Measurements from ENCODE around the gene GDPGP1. TPM values are rescaled to one million over a fixed set of nuclear protein-coding genes. Genes with fewer than 3 reads are reported as not detected.
"Not testable (repeated sequence)": the region's sequence is repeated elsewhere in the genome, so short reads cannot be mapped to it uniquely, and the experiment has no call there.

GDPGP1 gene
- total RNA-seq, 1 experiment from 2014 or later = 4.3 TPM

- H3K4me1 ChIP-seq (replicated peaks) = no peaks in the 10 kb centered on the region
- no peak overlapping the region for H3K4me3 ChIP-seq
- H3K9me3 ChIP-seq (replicated peaks) = no peaks in the 10 kb centered on the region
- no peaks in the 10 kb centered on the region for H3K27me3 ChIP-seq (replicated peaks)
- DNase-seq (ENCODE audit: low read depth in 1 of 2, low spot score in 2 of 2) = no peak
- 0 out of 2 replicates have a peak, but pooled peaks cover 9% of the 10 kb centered on the region for H3K36me3 ChIP-seq
- H3K27ac ChIP-seq = no peak overlapping the region
These were observed 7.6 kb downstream of the GDPGP1 start for GRCh38 chr15:90241343-90242192.

- DNase-seq (ENCODE audit: low read depth in 1 of 2, low spot score in 2 of 2) = no peak
- no peak overlapping the region for H3K4me3 ChIP-seq
- 0 out of 2 replicates have a peak, but pooled peaks cover 5% of the 10 kb centered on the region for H3K36me3 ChIP-seq
- H3K9me3 ChIP-seq (replicated peaks) = no peaks in the 10 kb centered on the region
- H3K4me1 ChIP-seq (replicated peaks) = peaks cover 3% of the 10 kb centered on the region; the same call in 1 of the 2 replicates
- H3K27me3 ChIP-seq (replicated peaks) = no peaks in the 10 kb centered on the region
- H3K27ac ChIP-seq = no peak overlapping the region
These were observed 10.1 kb downstream of the GDPGP1 start for GRCh38 chr15:90243943-90244639.

- peaks cover 9% of the 10 kb centered on the region; the same call in 1 of the 2 replicates for H3K4me1 ChIP-seq (replicated peaks)
- no peaks in the 10 kb centered on the region for H3K27me3 ChIP-seq (replicated peaks)
These were observed 14.8 kb downstream of the GDPGP1 start for GRCh38 chr15:90248789-90249202.

GRCh38 chr15:90249203-90249863, 15.3 kb downstream of the GDPGP1 start, which contains the start of gene TTLL13:
TSS of gene TTLL13 (plus strand) at chr15:90249556. CDS start at chr15:90250631, 1,075 bp downstream.
- Histone ChIP-seq H3K9me3 (replicated peaks) (no peaks in the 10 kb centered on the region), H3K4me3 (peak within 1 kb of the TSS; percentile 45), H3K36me3 (no peaks in the 10 kb centered on the region), H3K4me1 (replicated peaks) (peaks cover 9% of the 10 kb centered on the region; the same call in 1 of the 2 replicates), H3K27me3 (replicated peaks) (no peaks in the 10 kb centered on the region), H3K27ac (peak within 1 kb of the TSS; percentile 44)
- peak; percentile 91 to 94 for DNase-seq (ENCODE audit: low read depth in 1 of 2, low spot score in 2 of 2)

More at GRCh38 chr15:90248789-90249202, 14.8 kb downstream of the GDPGP1 start:
- H3K9me3 ChIP-seq (replicated peaks) = no peaks in the 10 kb centered on the region
- DNase-seq (ENCODE audit: low read depth in 1 of 2, low spot score in 2 of 2) = no peak
- H3K36me3 ChIP-seq = no peaks in the 10 kb centered on the region
- H3K27ac ChIP-seq = no peak overlapping the region
- H3K4me3 ChIP-seq = no peak overlapping the region; the same call in 1 of the 2 replicates

GRCh38 chr15:90257776-90258175, 23.8 kb downstream of the GDPGP1 start:
- Histone ChIP-seq H3K9me3 (replicated peaks) (no peaks in the 10 kb centered on the region), H3K36me3 (no peaks in the 10 kb centered on the region), H3K4me1 (replicated peaks) (peaks cover 10% of the 10 kb centered on the region), H3K4me3 (no peak overlapping the region), H3K27ac (no peak overlapping the region), H3K27me3 (replicated peaks) (no peaks in the 10 kb centered on the region)
- no peak for DNase-seq (ENCODE audit: low read depth in 1 of 2, low spot score in 2 of 2)

- peaks cover 13% of the 10 kb centered on the region for H3K4me1 ChIP-seq (replicated peaks)
- H3K36me3 ChIP-seq = no peaks in the 10 kb centered on the region
- H3K4me3 ChIP-seq = no peak overlapping the region
- no peaks in the 10 kb centered on the region for H3K9me3 ChIP-seq (replicated peaks)
- DNase-seq (ENCODE audit: low read depth in 1 of 2, low spot score in 2 of 2) = peak in 1 of 2 experiments; percentile 43
- H3K27me3 ChIP-seq (replicated peaks) = no peaks in the 10 kb centered on the region
- no peak overlapping the region; the same call in 1 of the 2 replicates for H3K27ac ChIP-seq
These were observed 25.5 kb downstream of the GDPGP1 start for GRCh38 chr15:90259524-90259923.

- H3K36me3 ChIP-seq; H3K4me3 ChIP-seq; H3K27me3 ChIP-seq (replicated peaks); H3K27ac ChIP-seq; DNase-seq (ENCODE audit: low read depth in 1 of 2, low spot score in 2 of 2); H3K9me3 ChIP-seq (replicated peaks): not testable (repeated sequence)
- H3K4me1 ChIP-seq (replicated peaks) = peaks cover 22% of the 10 kb centered on the region
These were observed 26.7 kb downstream of the GDPGP1 start for GRCh38 chr15:90260731-90261130.

GRCh38 chr15:90261811-90262210, 27.8 kb downstream of the GDPGP1 start:
- H3K36me3 ChIP-seq = peaks cover 3% of the 10 kb centered on the region
- H3K9me3 ChIP-seq (replicated peaks) = no peaks in the 10 kb centered on the region
- peaks cover 24% of the 10 kb centered on the region for H3K4me1 ChIP-seq (replicated peaks)
- H3K27me3 ChIP-seq (replicated peaks) = no peaks in the 10 kb centered on the region
- H3K4me3 ChIP-seq = no peak overlapping the region
- DNase-seq (ENCODE audit: low read depth in 1 of 2, low spot score in 2 of 2) = no peak
- H3K27ac ChIP-seq = no peak overlapping the region

GRCh38 chr15:90262426-90262825, 28.4 kb downstream of the GDPGP1 start:
- no peak overlapping the region for H3K27ac ChIP-seq
- H3K4me1 ChIP-seq (replicated peaks) = peaks cover 30% of the 10 kb centered on the region
- DNase-seq (ENCODE audit: low read depth in 1 of 2, low spot score in 2 of 2) = no peak

GRCh38 chr15:90264671-90265070, 30.7 kb downstream of the GDPGP1 start:
- Histone ChIP-seq H3K4me1 (replicated peaks) (peaks cover 31% of the 10 kb centered on the region), H3K36me3 (peaks cover 21% of the 10 kb centered on the region), H3K27me3 (replicated peaks) (no peaks in the 10 kb centered on the region), H3K4me3 (peak overlapping the region; percentile 81), H3K27ac (peak overlapping the region; percentile 94; the same call in 1 of the 2 replicates), H3K9me3 (replicated peaks) (no peaks in the 10 kb centered on the region)
- no peak for DNase-seq (ENCODE audit: low read depth in 1 of 2, low spot score in 2 of 2)

More at GRCh38 chr15:90262426-90262825, 28.4 kb downstream of the GDPGP1 start:
- no peak overlapping the region for H3K4me3 ChIP-seq
- H3K36me3 ChIP-seq = peaks cover 9% of the 10 kb centered on the region
- no peaks in the 10 kb centered on the region for H3K9me3 ChIP-seq (replicated peaks)
- H3K27me3 ChIP-seq (replicated peaks) = no peaks in the 10 kb centered on the region

GRCh38 chr15:90265271-90266060, 31.5 kb downstream of the GDPGP1 start, which contains the start of gene NGRN:
TSS of gene NGRN (plus strand) at chr15:90265672. CDS start at chr15:90265713, 41 bp downstream.
- H3K27ac ChIP-seq = peak within 1 kb of the TSS; percentile 94
- peaks cover 27% of the 10 kb centered on the region for H3K4me1 ChIP-seq (replicated peaks)
- no peaks in the 10 kb centered on the region for H3K27me3 ChIP-seq (replicated peaks)
- peaks cover 29% of the 10 kb centered on the region for H3K36me3 ChIP-seq
- peak within 1 kb of the TSS; percentile 81 for H3K4me3 ChIP-seq
- H3K9me3 ChIP-seq (replicated peaks) = no peaks in the 10 kb centered on the region
- peak; percentile 91 to 96 for DNase-seq (ENCODE audit: low read depth in 1 of 2, low spot score in 2 of 2)

- Histone ChIP-seq H3K36me3 (peaks cover 34% of the 10 kb centered on the region), H3K4me3 (peak overlapping the region; percentile 81), H3K27ac (peak overlapping the region; percentile 94), H3K9me3 (replicated peaks) (no peaks in the 10 kb centered on the region), H3K4me1 (replicated peaks) (peaks cover 27% of the 10 kb centered on the region), H3K27me3 (replicated peaks) (no peaks in the 10 kb centered on the region)
- no peak for DNase-seq (ENCODE audit: low read depth in 1 of 2, low spot score in 2 of 2)
These were observed 32.0 kb downstream of the GDPGP1 start for GRCh38 chr15:90266061-90266431.

GRCh38 chr15:90266485-90266884, 32.5 kb downstream of the GDPGP1 start:
- peak overlapping the region; percentile 94 for H3K27ac ChIP-seq
- H3K9me3 ChIP-seq (replicated peaks) = no peaks in the 10 kb centered on the region
- H3K4me3 ChIP-seq = peak overlapping the region; percentile 81
- H3K36me3 ChIP-seq = peaks cover 39% of the 10 kb centered on the region
- H3K27me3 ChIP-seq (replicated peaks) = no peaks in the 10 kb centered on the region
- no peak for DNase-seq (ENCODE audit: low read depth in 1 of 2, low spot score in 2 of 2)
- peaks cover 27% of the 10 kb centered on the region for H3K4me1 ChIP-seq (replicated peaks)

Measured in SJSA1 (cell line).